ENCODE measurements around the gene C1orf50. TPM values are rescaled to one million over a fixed set of nuclear protein-coding genes. Genes with fewer than 3 reads are reported as not detected.

The C1orf50 gene
- total and polyA plus RNA-seq, 2 donors (not counting 3 experiments of a cell fraction or from before 2014, with no cell fraction given): 4.8 to 7.4 TPM

GRCh38 chr1:42820813-42821212 lies 53.8 kb downstream of the C1orf50 start:
- Histone ChIP-seq H4K20me1 (replicated peaks; ENCODE audit: control insufficient read depth, extremely low read depth, insufficient read depth, low read length) (no peaks in the 10 kb centered on the region), H3K9me3 (replicated peaks; ENCODE audit: control insufficient read depth, insufficient read depth, low read length) (no peaks in the 10 kb centered on the region), H3K27me3 (ENCODE audit: control insufficient read depth in 2 of 2, insufficient read depth in 2 of 2, low read length in 2 of 2) (no peaks in the 10 kb centered on the region), H3K4me2 (ENCODE audit: insufficient read depth, low read length) (no peak overlapping the region), H3K27ac (ENCODE audit: insufficient read depth, low read depth, low read length) (no peak overlapping the region), H3K4me3 (replicated peaks in 1 of 3; ENCODE audit: insufficient read depth in 1 of 3, low read depth in 1 of 3, low read length in 3 of 3) (no peak overlapping the region), H3K79me2 (ENCODE audit: control insufficient read depth, insufficient read depth, low read length) (no peaks in the 10 kb centered on the region), H2AFZ (ENCODE audit: low read depth, low read length) (no peak overlapping the region), H3K4me1 (ENCODE audit: control insufficient read depth, extremely low read depth, insufficient read depth, low read length) (peaks cover 12% of the 10 kb centered on the region), H3K36me3 (ENCODE audit: control insufficient read depth in 2 of 2, extremely low read depth in 1 of 2, insufficient read depth in 2 of 2, low read length in 2 of 2) (no peaks in the 10 kb centered on the region), H3K9ac (replicated peaks; ENCODE audit: extremely low read depth, insufficient read depth, low read length) (no peak overlapping the region), H3K9me1 (replicated peaks; ENCODE audit: control insufficient read depth, extremely low read depth, insufficient read depth, low read length) (peaks cover 2% of the 10 kb centered on the region)
- dilution Hi-C loops (cut with MboI; ENCODE audit: extremely low pct_ligation_motif_present, low sequenced_read_pairs): no loop called here
- DNase-seq (ENCODE audit: low read depth, low spot score) (no peak), FAIRE-seq (no peak)
- ChIA-PET POLR2A (interaction anchor here (0.7 kb wide), 1 partner anchor 13 kb away, joined by 5 read pairs; no protein-coding TSS in a partner anchor), CTCF (interaction anchor here (1.0 to 3.4 kb wide), 8 partner anchors 8 to 252 kb away, joined by 3 to 17 read pairs (median 4); partner anchors contain the start of gene ZNF691)
- intact Hi-C loops (cut with micrococcal nuclease): no loop called here
- TF ChIP-seq POLR2A (IDR thresholded peaks at IDR 0.05; ENCODE audit: low read depth, low read length) (no peak), FOS (IDR thresholded peaks at IDR 0.05; ENCODE audit: borderline replicate concordance, insufficient read depth, low read length) (no peak), JUN (IDR thresholded peaks at IDR 0.05; ENCODE audit: borderline replicate concordance, insufficient read depth, insufficient read length, low read depth) (no peak), POLR2AphosphoS5 (IDR thresholded peaks at IDR 0.05; ENCODE audit: insufficient read depth, low read depth, low read length) (no peak), MAX (IDR thresholded peaks at IDR 0.05; ENCODE audit: insufficient read depth, insufficient read length) (no peak), CTCF (IDR thresholded peaks at IDR 0.05; ENCODE audit: extremely low read depth in 1 of 2, insufficient read depth in 1 of 2, low read depth in 1 of 2, low read length in 2 of 2) (no peak), EZH2 (IDR thresholded peaks at IDR 0.05; ENCODE audit: borderline replicate concordance, low read depth, low read length, severe bottlenecking) (no peak), GATA2 (IDR thresholded peaks at IDR 0.05; ENCODE audit: insufficient read depth, insufficient read length, low read depth, low read length) (no peak), MYC (IDR thresholded peaks at IDR 0.05; ENCODE audit: low read depth, low read length) (no peak)
- BruUV-seq (replicated peaks): no TSS peak

Data from endothelial cell of umbilical vein (primary cell).